Kasumi-1 (cell line): ENCODE results near the gene APC2.

Experiments used
- DNase-seq, 2 experiments: peaks; one replicate each; lab custom pipeline; 2025; lab: John Stamatoyannopoulos, UW

APC2 gene

GRCh38 chr19:1447944-1448343, 2.0 kb upstream of the APC2 start:
- DNase-seq, result no peak

DNA sequence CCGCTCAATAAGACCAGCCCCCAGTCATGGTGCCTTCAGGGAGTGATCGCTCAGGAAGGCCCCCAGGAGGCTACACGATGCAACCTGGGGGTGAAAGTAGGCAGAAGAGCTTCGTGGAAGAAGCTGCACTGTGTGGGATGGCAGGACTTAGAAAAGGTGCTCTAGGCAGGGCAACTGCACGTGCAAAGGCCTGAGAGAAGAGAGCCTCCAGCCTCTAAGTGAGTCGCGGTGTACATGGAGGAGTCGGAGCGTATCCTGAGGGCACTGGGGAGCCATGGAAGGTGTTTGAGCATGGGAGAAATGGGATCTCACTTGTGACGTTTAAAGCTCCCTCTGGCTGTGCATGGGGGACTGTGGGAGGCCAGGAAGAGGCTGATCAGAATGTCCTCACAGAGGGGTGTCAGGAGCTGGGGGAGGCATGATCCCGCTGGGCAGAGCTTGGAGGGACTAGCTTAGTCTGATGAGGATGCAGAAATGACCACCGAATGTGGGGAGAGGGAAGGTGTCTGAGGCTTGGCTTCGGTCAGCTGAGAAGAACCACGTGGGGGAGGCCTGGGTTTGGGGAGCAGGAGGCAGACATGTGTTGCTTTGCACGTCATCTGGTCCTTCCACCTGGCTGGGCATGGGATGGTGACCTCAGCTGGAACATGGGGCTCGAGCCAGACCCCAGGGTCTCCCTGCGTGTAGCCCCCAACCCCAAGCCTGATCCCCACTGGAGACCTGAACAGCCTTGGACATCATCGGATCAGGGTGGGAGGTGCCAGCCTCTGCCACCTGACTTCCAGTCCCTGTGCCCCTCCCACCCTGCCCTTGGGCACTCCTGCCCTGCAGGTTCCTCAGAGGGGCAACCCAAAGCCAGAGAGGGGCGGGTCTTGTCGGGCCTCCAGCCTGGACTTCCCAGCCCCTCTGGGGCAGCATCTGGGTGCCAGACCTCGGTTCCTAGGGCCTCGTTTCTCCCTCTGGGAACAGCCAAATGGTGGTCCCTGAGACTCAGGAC, 1.1 kb downstream of the APC2 start:
- DNase-seq, result no peak

DNA sequence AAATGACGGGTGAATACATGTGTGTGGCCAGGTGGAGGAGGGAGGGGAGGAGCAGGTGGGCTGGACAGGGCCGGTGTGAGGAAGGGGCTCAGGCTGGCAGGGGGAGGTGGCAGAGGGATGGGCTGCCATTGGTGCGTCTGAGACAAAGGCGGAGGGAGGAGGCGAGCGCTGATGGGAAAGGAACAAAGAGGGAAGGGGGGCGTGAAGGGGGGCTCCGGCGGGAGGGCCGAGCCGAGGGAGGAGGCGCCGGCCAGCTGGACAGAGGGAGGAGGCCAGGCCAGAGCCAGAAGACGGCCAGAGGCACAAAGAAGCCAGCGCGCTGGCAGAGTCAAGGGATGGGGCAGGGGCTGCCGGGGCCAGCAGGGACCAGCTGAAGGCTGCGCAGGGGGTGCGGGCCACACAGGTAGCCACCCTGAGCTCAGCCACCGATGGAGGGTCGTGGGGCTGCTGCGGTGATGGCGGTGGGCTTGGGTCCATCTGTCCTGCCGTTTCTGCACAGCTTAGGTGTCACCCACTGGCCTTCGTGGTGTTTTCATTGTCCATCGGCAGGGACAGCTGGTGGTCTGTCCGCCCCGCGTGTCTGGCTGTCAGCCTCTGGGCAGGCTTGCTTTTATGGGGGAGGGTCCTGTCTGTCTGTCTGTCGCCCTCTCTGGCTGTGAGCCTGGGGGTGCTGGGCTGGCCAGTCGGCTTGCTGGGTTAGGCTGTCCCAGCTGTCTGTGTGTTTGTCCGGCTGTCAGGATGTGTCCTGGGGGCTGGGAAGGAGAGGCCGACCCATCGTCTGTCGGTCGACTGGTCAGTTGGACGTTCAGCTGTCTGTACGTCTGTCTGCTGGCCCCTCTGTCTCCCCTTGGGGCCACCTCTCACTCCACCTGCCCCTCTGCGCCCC, 2.2 kb downstream of the APC2 start:
- no peak for DNase-seq

DNA sequence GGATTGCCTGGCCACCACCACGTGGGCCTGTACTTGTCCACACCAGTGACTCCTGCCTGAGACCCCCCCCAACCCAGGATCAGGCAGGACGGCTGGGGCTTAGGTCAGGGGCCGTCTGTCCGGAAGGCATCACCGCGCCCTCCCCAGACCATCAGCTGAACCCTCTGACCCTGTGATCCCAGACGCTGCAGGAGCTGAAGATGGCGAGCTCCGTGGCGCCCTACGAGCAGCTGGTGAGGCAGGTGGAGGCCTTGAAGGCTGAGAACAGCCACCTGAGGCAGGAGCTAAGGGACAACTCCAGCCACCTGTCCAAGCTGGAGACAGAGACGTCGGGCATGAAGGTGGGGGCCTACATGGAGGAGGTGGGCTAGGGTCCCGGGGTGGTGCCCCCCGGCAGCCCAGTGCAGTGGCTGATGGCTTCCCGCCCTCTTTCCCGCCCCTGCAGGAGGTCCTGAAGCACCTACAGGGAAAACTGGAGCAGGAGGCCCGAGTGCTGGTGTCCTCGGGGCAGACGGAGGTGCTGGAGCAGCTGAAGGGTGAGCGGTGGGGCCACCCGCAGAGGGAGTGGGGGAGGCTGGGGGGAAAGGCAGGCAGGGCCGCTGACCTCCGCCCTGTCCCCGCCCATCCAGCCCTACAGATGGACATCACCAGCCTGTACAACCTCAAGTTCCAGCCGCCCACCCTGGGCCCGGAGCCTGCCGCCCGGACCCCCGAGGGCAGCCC, 3.0 kb downstream of the APC2 start:
- no peak for DNase-seq

DNA sequence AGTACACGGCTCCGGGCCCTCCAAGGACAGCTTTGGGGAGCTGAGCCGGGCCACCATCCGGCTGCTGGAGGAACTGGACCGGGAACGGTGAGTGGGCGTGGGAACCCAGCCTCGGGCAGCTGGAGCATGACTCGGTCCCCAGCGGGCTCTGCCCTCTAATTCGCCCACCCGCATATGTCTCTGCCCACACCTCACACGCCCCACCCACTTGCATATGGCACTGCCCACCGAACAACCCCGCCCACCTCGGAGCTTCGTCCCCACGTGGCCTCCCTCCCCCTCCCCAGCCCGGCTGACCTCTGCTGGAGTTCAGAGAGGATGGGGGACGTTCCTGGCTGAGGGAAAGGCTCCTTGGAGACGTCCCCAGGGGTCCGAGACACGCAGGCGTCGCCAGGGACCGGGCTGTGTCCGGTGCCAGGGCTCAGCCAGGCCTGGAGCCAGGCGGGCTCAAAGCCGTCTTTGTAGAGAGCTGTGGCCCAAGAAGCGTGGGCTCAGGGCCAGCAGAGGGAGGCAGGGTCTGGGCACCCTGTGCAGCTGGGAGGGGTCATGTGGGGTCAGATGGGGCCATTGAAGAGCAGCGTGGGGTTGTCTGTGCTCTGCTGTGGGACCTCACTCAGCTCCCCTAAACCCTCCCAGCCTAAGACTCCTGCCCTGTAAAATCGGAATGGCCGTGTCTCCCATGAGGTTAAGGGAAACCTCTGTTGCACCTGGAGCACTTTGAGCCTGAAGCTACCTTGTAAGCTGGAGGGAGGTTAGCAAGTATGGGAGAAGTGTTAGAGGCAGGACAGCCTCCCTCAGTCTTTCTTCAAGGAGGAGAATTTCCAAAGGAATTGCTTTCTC, 3.8 kb downstream of the APC2 start:
- DNase-seq, result no peak

DNA sequence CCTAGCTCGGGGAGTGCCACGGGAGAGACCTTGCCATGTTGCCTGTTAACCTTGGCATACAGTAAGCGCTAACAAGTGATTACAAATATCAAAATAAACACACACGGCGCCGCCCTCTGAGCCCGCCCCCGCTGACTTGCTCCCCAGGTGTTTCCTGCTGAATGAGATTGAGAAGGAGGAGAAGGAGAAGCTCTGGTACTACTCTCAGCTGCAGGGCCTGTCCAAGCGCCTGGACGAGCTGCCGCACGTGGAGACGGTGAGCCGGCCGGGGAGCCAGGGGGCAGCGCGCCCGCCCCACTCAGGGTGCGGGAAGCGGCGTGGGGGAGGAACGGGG, 5.0 kb downstream of the APC2 start:
- DNase-seq, result peak; percentile 19 to 41

GRCh38 chr19:1455336-1456120, 5.6 kb downstream of the APC2 start:
- DNase-seq, result peak; percentile 65 to 71

DNA sequence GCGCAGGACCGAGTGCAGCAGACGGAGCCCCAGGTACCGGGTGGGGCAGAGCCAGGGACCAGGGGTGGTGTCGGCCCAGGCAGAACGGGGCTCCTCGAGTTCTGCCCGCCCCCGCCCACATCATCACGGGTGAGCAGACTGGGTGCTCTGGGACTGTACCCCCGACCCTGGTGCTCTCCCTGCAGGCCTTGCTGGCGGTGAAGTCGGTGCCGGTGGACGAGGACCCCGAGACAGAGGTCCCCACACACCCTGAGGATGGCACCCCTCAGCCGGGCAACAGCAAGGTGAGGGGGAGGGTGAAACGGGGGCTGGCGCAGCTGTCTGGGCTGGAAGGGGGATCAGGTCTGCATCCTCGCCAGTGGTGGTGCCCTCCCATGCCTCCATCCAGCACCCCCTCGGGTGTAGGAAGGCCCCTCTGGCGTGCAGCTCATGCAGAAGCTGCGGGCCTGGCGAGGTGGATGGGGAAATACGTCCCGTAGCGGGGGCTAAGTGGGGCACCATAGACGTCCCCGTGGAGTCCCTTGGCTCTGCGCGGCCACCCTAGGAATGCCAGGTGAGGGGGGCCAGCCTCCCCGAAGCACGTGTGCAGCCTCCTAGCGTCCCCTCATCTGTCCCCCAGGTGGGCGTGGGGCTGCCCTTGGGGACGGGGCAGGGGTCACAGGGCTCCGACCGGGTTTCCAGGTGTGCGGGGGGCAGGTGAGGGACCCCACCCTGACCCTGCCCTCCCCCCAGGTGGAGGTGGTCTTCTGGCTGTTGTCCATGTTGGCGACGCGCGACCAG, 6.4 kb downstream of the APC2 start:
- DNase-seq, result no peak

- no peak for DNase-seq
Measured at GRCh38 chr19:1457031-1457739, 7.3 kb downstream of the APC2 start.

DNA sequence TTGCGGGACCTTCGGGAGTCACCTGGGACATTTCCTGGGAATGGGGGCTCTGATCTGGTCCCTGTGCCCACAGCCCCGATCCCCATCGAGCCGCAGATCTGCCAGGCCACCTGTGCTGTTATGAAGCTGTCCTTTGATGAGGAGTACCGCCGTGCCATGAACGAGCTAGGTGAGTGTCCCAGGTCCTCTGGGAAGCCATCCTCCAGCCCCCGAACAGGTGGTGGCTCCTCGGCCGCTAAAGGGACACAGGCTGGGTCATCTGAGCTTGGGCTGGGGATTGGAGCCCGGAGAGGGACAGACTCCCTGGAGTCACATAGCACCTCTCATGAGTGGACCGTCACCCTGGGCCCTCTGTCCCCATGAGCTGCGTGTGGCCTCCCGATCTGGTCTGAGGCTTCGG, 8.0 kb downstream of the APC2 start:
- no peak for DNase-seq

DNA sequence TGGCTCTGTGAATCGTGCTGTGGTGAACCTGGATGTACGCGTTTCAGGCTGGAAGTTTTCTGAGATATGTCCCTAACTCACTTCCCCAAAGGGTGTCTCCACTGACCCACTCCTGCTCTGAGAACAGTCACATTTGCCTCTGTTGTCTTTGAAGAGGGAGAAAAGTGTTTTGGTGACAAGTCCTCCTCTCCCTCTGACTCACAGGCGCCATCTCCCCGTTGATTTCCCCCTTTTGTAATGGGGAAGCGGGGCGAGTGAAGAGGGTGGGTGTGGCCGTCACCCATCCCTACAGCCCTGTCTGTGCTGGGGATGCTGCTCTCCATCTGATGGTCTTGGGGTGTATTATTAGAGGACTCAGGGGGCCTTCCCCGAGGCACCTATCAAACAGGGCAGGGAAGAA, 9.6 kb downstream of the APC2 start:
- no peak for DNase-seq

DNA sequence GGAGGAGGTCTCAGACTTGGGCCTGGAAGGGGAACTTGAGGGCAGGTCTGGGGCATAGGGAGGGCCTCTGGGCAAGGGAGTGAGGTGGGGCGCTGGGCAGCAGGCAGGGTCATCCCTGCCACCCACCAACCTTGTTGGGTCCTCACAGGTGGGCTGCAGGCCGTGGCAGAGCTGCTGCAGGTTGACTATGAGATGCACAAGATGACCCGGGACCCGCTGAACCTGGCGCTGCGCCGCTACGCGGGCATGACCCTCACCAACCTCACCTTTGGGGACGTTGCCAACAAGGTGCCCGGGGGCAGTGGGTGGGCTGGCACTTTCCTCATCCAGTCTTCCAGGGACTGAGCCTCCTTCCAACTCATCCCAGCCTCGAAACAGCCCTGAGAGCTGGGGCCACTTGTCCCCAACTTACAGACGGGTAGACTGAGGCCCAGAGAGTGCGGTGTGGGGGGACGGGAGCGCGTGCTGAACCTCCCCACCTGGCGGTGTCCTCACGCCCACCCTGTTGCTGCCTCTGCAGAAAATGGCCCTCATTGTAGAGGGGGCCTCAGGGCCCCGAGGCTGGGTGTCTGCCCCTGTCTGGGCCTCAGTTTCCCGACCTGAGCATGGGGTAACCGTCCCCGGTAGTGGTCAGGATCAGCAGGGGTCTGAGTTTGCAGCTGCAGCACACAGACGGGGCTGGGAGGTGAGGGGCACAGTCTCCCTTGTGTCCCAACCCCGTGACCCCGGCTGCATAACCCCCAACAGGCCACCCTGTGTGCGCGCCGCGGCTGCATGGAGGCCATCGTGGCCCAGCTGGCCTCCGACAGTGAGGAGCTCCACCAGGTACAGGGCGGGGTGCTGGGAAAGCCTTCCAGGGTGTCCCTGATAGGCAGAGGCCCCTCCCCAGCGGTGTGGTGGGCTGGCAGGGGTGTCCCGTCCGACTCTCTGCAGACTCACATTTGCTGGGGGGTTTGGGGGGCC, 10.4 kb downstream of the APC2 start:
- no peak for DNase-seq

GRCh38 chr19:1461862-1462261, 11.9 kb downstream of the APC2 start:
- no peak for DNase-seq

DNA sequence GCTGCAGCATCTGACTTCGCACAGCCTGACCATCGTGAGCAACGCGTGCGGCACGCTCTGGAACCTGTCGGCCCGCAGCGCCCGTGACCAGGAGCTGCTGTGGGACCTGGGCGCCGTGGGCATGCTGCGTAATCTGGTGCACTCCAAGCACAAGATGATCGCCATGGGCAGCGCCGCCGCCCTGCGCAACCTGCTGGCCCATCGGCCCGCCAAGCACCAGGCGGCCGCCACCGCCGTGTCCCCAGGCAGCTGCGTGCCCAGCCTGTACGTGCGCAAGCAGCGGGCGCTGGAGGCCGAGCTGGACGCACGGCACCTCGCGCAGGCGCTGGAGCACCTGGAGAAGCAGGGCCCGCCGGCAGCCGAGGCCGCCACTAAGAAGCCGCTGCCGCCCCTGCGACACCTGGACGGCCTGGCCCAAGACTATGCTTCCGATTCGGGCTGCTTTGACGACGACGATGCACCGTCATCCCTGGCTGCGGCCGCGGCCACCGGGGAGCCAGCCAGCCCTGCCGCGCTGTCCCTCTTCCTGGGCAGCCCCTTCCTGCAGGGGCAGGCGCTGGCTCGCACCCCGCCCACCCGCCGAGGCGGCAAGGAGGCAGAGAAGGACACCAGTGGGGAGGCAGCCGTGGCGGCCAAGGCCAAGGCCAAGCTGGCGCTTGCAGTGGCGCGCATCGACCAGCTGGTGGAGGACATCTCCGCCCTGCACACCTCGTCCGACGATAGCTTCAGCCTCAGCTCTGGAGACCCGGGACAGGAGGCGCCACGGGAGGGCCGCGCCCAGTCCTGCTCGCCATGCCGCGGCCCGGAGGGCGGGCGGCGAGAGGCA, 15.5 kb downstream of the APC2 start:
- no peak for DNase-seq

- DNase-seq, result no peak
Measured at GRCh38 chr19:1466018-1466460, 16.1 kb downstream of the APC2 start.

GRCh38 chr19:1466461-1467214, 16.7 kb downstream of the APC2 start:
- DNase-seq, result no peak
